ENCODE data around the gene GPC3.
A peak's percentile ranks its signal among the peaks of the same experiment; 100 is the strongest.

GRCh38 chrX:134026565-134027311 is 41.3 kb upstream of the GPC3 start:
- TF ChIP-seq POLR2AphosphoS5 (IDR thresholded peaks at IDR 0.05) (no peak), CTCF (IDR thresholded peaks at IDR 0.05) (peak; percentile 19 to 22), POLR2A (IDR thresholded peaks at IDR 0.05) (no peak), EP300 (IDR thresholded peaks at IDR 0.05) (no peak)

Data from suprapubic skin (tissue), 4 donors.